HG03025 (cell line): Measurements from ENCODE around the gene RSRC2.
"Not testable (repeated sequence)": the region's sequence is repeated elsewhere in the genome, so short reads cannot be mapped to it uniquely, and the experiment has no call there.

Source experiments
- ATAC-seq: cut with Tn5 transposase; IDR thresholded peaks from one replicate; pipeline ENCODE4 v1.9.1; 2021; ENCODE audit warnings: mild to moderate bottlenecking, moderate library complexity; ENCODE audit not compliant: unreplicated experiment, low FRiP score

RSRC2 gene

DNA sequence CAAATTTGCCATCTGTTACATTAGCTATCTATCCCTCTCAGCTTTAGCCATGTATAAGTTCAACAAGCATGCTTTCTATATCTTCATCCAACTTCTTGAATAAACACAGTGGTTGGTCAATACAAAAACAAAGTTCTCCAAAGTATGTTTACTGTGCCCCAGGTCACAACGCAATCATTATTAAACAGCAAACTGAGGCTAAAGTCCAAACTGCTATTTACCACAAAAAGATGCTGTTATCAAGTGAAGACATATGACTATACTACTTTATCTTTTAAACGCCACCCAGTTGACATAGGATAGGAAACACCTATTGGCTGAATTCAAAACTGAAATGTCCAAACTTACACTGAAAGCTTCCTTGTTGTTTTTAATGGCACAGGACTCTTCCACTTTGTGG is 37.7 kb downstream of the RSRC2 start:
- no peak for ATAC-seq

DNA sequence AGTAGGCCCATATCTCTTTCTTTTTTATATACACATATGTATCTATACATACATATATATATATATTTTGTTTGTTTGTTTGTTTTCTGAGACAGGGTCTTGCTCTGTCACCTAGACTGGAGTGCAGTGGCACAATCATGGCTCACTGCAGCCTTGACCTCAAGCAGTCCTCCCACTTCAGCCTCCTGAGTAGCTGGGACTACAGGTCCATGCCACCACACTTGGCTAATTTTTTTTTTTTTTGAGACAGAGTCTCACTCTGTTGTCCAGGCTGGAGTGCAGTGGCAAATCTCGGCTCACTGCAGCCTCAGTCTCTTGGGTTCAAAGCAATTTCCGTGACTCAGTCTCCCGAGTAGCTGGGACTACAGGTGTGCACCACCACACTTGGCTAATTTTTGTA is 38.9 kb downstream of the RSRC2 start:
- ATAC-seq, result not testable (repeated sequence)

DNA sequence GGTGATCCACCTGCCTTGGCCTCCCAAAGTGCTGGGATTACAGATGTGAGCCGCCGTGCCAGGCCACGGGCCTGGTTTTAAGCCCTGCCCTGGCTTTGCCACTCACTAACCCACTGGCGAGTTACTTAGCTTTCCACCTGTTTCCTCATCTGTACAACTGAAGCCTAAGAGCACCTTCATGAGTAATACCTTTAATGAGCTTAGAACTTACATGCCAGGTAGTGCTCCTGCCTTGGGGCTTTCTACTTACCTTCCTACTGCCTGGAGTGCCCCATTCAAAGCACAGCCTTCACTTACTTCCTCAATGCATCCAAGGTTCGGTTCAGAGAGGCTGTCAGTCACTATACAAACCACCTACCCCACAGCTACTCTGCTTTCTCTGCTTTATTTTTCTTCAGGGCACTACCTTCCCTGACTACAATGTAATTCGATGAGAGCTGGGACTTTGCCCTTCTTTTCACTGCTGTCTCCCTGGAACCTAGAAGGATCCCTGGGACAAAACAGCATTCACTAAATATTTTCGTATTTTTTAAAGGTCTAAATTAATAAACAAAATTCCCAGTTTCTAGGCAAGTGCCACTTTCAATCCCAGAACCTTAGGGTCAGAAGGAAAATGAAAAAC is 39.8 kb downstream of the RSRC2 start:
- no peak for ATAC-seq

DNA sequence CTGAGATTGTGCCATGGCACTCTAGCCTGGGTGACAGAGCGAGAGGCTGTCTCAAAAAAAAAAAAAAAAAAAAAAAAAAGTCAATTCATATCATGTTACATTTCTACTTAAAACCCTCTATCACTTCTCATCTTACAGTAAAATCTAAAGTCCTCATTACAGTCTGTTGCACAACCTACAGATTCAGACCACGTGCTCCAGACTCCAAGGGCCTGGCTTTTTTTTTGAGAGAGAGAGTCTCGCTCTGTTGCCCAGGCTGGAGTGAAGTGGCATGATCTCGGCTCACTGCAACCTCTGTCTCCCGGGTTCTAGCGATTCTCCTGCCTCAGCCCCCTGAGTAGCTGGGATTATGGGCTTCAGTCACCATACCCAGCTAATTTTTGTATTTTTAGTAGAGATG is 40.4 kb downstream of the RSRC2 start:
- not testable (repeated sequence) for ATAC-seq

DNA sequence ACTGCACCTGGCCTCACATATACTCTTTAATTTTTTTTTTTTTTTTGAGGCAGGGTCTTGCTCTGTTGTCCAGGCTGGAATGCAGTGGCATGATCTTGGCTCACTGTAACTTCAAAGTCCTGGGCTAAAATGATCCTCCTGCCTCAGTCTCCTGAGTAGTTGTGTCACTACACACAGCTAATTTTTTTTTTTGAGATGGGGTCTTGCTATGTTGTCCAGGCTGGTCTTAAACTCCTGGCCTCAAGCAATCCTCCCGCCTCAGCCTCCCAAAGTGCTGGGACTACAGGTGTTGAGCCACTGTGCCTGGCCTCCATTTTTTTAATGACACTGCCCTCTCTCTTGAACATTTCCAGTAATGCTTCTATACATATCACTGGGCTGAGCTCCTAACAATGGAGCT is 42.4 kb downstream of the RSRC2 start:
- ATAC-seq, result not testable (repeated sequence)

DNA sequence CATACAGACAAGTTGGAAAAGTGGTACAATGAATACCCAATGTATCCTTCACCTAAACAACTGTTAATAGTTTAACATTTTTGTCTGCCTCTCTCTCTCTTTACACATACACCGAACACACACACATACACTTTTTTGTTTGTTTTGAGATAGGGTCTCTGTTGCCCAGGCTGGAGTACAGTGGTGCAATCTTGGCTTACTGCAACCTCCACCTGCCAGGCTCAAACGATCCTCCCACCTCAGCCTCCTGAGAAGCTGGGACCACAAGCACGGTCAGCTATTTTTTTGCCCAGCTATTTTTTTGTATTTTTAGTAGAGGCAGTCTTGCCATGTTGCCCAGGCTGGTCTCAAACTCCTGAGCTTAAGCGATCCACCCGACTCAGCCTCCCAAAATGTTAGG is 42.8 kb downstream of the RSRC2 start:
- no peak for ATAC-seq

DNA sequence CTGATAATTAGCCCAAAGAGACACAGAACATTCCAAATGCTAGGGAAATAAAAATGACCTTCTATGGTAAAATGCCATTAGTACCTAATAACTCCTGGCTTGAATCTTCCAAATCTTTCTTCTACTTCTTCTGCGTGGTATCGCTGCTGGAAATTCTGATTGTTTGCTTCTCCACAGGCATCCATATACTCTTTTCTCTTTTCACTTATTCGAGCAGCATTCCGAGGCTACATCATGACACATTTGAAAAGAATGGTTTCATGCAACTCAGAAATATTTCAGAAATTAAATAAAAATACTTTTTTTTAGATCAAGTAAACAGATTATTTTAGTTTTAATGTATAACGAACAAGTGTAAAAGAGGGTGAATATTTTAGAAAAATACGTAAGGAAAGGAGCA is 44.9 kb downstream of the RSRC2 start:
- ATAC-seq, result no peak

DNA sequence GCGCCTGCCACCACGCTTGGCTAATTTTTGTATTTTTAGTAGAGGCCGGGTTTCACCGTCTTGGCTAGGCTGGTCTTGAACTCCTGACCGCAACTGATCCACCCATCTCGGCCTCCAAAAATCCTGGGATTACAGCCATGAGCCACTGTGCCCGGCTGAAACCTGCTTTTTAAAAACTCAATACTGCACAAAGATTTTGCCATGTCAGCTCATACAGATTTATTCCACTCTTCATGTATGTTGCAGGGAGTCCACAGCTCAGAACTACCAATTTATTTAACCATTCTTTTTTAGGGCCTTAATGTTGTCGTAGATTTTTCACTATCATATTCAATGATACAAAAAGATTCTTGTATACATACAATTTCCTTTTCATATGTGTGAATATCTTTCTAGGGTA is 46.0 kb downstream of the RSRC2 start:
- no peak for ATAC-seq

DNA sequence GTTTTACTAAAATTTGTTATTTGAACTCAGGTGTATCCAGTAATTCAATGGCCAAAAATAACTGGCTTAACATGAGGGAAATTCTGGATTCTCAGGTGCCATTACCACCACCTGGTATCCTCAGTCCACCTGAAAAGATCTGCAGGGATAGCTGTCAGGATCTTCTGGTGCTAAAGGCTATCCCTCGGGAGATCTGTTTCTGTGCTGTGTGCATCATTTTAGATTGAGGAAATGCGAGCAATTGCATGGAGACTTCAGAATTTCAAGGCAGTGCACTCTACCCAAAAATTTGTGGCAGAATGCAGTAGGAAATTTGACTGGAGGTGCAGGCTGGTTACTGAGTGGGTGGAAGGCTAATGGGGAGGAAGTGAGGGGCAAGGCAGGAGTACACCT is 52.4 kb downstream of the RSRC2 start:
- no peak for ATAC-seq

DNA sequence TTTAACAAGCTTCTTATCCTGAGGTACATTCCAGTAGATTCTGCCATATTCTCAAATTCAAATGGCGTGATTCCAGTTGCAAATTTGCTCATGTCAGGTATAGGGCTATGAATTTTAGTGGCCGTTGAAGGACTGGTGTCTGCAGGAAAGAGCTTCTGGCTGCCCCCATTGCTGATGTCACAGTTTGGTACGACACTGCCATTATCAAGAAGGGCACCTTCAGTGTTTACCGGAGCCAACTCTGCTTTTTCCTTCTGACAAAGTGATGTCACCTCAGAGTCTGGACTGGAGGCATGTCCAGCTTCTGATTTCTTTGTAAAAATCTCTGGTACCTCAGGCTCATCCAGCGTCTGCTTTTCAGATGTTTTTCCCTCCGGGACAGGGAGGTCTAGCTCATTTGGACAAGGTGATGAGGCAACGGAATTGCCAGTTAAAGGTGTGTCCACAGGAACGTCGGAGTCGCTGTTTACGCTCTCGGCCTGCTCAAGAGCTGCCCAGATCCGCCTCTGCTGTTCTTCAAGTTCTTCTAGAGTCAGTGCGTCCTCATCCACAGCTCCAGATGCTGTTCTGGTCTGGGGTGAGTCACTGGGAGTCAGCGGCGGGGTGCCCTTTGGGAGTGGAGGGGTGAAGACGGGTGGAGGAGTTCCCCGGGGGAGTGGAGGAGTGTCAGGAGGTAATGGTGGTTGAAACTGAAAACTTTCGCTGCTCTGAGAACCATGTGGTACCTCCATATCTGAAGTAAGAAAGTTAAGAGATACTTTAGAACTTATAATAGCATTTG is 53.0 kb downstream of the RSRC2 start:
- no peak for ATAC-seq

DNA sequence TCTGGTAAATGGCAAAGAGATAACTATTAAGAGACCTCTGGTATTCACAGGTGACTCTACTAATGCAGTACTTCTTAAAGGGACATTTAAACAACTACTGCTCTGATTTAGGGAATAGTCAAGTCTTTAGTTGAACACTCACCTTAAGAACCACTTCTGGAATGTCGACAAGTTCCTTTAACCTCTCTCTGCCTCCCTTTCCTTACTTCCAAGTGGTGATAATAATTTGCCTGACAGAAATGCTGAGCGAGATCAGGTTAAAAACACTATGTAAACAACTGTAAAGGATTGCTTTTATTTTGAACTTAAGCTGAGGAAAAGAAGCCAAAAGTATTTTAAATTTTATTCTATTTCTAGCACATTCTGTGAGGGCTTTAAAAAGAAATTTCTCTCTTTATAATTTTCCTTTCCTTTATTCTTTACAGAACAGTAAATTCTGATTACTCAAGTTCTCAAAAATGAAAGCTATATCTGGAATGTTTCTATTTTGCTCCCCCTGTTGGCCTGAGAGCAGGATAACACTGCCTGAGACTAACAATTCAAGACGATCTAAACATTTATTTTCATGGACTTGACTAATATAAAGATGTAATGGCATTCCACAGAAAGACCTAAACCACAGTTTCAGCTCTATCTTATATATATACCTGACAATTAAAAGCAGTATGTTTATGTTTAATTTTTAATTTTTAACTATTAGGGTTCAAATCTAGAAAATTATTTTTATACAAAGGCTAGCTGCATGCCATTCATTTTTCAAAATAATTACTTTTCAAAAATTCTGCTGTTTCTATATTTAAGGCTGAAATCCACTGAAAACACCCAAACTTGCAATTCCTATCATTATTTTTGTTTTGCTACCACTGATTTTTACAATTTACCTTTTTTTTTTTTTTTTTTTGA is 55.2 kb downstream of the RSRC2 start:
- ATAC-seq, result no peak

DNA sequence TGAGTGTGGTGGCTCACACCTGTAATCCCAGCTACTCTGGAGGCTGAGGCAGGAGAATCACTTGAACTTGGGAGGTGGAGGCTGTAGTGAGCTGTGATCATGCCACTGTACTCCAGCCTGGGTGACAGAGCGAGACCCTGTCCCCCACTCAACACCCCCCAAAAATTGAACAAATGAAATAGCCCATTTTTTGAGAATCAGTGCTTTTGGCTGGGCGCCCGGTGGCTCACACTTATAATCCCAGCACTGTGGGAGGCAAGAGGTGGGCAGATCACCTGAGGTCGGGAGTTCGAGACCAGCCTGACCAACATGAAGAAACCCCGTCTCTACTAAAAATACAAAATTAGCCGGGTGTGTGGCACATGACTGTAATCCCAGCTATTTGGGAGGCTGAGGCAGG is 56.2 kb downstream of the RSRC2 start:
- ATAC-seq, result not testable (repeated sequence)

DNA sequence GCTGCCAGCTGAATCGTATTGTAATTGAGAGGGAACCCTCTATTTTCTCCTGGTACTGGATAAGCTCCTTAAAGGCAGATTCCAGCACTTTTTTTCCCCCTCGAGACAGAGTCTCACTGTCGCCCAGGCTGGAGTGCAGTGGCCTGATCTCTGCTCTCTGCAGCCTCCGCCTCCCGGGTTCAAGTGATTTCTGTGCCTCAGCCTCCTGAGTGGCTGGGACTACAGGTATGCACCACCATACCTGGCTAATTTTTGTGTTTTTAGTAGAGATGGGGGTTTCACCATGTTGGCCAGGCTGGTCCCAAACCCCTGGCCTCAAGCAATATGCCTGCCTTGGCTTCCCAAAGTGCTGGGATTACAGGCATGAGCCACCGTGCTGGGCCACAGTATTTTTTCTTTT is 56.9 kb downstream of the RSRC2 start:
- ATAC-seq, result not testable (repeated sequence)

DNA sequence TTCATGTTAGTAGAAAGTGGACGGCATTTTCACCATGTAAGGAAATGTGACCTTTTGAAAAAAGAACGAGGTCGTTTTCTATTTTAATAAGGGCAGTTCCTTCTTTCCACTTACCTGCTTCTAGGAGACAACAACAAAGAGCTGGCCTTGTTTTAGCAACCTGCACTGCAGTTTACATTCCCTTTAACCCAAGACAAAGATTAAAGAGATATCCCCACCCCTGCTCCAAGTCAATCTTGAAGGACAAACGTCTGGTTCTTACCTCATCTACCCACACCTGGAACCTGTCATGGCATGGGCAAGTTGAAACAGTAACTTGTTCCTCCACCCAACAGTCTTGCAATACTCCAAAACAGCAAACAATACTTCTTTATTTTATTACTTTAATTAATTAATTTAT is 58.8 kb downstream of the RSRC2 start:
- ATAC-seq, result no peak

DNA sequence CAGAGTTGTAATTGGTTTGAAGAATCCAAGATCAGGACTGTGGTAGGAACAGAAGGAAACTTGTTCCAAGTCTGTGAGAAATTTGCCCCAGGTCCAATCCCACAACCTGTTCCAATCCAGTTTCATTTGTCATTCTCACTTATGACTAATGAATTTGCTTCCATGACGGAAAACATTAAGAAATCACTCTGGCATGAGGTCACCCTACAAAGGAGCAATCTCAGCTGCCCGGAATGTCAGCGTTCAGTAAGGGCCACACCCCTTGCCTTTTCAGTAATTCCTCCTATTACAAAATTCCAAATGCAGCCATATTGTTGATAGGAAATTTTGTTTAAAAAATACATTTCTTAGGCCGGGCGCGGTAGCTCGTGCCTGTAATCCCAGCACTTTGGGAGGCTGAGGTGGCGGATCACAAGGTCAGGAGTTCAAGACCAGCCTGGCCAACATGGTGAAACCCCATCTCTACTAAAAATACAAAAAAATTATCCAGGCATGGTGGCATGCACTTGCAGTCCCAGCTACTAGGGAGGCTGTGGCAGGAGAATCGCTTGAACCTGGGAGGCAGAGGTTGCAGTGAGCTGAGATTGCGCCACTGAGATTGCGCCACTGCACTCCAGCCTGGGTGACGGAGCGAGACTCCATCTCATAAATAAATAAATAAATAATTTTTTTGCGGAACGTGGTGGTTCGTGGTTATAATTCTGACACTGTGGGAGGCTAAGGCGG is 62.3 kb downstream of the RSRC2 start:
- not testable (repeated sequence) for ATAC-seq

DNA sequence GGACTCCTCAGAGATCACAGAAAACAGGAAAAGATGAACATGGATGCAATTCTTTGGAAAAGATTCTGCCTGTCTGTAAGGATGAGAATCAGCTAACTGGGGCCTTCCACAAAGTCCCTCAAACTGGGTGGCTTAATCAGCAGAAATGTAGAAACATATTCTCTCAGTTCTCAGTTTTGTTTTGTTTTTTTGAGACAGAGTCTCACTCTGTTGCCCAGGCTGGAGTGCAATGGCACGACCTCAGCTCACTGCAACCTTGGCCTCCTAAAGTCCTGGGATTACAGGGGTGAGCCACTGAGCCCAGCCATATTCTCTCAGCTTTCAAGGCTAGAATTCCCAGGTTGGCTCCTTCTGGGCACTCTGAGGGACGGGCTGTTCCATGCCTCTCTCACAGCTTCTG is 66.1 kb downstream of the RSRC2 start:
- ATAC-seq, result no peak

DNA sequence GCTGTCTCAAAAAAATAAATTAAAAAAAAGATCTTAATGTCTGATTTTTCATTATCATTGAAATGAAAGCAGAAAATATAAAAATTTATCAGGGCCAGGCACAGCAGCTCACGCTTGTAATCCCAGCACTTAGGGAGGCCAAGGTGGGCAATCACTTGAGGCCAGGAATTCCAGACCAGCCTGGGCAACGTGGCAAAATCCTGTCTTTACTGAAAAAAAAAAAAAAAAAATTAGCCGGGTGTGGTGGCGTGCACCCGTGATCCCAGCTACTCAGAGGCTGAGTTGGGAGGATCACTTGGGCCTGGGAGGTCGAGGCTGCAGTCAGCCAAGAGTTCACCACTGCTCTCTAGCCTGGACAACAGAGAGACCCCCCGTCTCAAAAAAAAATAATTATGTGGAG is 66.7 kb downstream of the RSRC2 start:
- ATAC-seq, result no peak

DNA sequence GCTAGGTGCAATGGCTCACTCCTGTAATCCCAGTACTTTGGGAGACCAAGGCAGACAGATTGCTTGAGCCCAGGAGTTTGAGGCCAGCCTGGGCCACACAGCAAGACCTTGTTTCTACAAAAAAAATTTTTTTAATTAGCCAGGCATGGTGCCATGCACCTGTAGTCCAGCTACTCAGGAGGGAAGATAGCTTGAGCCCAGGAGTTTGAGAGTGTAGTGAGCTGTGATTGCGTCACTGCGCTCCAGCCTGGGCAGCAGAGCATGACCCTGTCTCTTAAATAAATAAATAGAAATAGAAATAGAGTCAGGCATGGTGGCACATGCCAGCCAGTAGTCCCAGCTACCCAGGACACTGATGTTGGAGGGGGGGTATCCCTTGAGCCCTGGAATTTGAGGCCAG is 67.5 kb downstream of the RSRC2 start:
- no peak for ATAC-seq

DNA sequence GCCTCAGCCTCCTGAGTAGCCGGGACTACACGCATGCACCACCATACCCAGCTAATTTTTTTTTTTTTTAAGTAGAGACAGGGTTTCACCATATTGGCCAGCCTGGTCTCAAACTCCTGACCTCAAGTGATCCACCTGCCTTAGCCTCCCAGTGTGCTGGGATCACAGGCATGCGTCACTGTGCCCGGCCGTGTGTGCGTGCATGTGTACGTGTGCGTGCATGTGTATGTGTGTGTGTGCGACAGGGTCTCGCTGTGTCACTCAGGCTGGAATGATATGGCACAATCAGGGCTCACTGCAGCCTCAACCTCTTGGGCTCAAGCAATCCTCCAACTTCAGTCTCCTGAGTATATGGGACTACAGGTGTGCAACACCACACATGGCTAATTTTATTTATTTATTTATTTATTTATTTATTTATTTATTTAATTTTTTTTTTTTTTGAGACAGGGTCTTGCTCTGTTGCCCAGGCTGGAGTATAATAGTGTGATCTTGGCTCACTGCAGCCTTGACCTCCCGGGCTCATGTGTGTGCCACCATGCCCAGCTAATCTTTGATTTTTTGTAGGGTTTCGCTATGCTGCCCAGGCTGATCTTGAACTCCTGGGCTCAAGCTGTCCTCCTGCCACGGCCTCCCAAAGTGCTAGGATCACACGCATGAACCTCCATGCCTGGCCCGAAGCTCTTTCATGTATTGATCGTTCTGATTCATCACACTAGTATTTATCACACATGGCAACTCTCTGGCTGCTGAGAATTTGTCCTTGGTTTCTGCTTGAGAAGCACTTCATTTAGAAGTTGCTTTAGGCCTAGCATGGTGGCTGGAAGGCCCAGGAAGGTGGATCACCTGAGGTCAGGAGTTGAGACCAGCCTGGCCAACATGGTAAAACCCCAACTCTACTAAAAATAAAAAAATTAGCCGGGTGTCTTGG is 68.4 kb downstream of the RSRC2 start:
- ATAC-seq, result no peak

DNA sequence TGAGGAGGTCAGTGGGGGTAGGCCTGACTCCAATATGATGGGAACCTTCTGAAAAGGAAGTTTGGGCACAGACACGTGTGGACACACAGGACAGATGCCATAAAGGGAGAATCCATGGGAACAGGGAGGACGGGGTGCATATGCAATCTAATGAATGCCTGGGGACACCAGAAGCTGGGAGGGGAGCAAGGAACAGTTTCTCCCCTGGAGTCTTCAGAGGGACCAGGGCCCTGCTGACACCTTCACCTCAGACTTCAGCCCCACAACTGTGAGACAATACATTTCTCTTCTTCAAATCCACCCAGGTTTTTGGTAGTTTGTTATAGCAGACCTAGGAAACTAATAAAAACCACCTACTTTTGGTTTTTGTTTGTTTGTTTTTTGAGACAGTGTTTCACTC is 69.1 kb downstream of the RSRC2 start:
- no peak for ATAC-seq
